AG09319 (cell line): ENCODE measurements around the gene SYT9.

Experiments used
- DNase-seq: peaks from one replicate; pipeline ENCODE4 v3.0.0-alpha.2; 2010; ENCODE audit warnings: low read depth; ENCODE audit errors: extremely low read depth
- CTCF ChIP-seq: IDR thresholded peaks from 2 replicates; pipeline ENCODE4 v1.5.1; 2011; ENCODE audit warnings: low read depth, mild to moderate bottlenecking, inconsistent platforms, low read length, moderate library complexity

SYT9 gene

GRCh38 chr11:7499081-7499480, 247.4 kb downstream of the SYT9 start:
- TF ChIP-seq CTCF = no peak

GRCh38 chr11:7500251-7500650, 248.5 kb downstream of the SYT9 start:
- no peak for TF ChIP-seq CTCF
- DNase-seq = no peak

More at GRCh38 chr11:7499081-7499480, 247.4 kb downstream of the SYT9 start:
- DNase-seq = no peak

GRCh38 chr11:7501251-7501650, 249.5 kb downstream of the SYT9 start:
- no peak for TF ChIP-seq CTCF
- DNase-seq = no peak

- DNase-seq = no peak
- no peak for TF ChIP-seq CTCF
Observed at GRCh38 chr11:7501894-7502293, 250.2 kb downstream of the SYT9 start.

- no peak for TF ChIP-seq CTCF
- DNase-seq = no peak
Observed at GRCh38 chr11:7506243-7506642, 254.5 kb downstream of the SYT9 start.

- no peak for DNase-seq
- no peak for TF ChIP-seq CTCF
Observed at GRCh38 chr11:7508087-7508486, 256.4 kb downstream of the SYT9 start.

- no peak for TF ChIP-seq CTCF
- no peak for DNase-seq
Observed at GRCh38 chr11:7509966-7510365, 258.3 kb downstream of the SYT9 start.

GRCh38 chr11:7511401-7511800, 259.7 kb downstream of the SYT9 start:
- DNase-seq = no peak
- TF ChIP-seq CTCF = no peak
